ENCODE results near the gene IGIP.

Gene IGIP

GRCh38 chr5:140103154-140103553, 22.6 kb upstream of the IGIP start:
- TF ChIP-seq POU2F2 (IDR thresholded peaks at IDR 0.05; ENCODE audit: low read depth, low read length), result no peak
- TF ChIP-seq POLR2AphosphoS5 (IDR thresholded peaks at IDR 0.05; ENCODE audit: low read depth, low read length), result no peak
- no peak for TF ChIP-seq TAF1 (IDR thresholded peaks at IDR 0.05; ENCODE audit: low read depth, low read length)
- TF ChIP-seq SPI1 (IDR thresholded peaks at IDR 0.05; ENCODE audit: low read depth, low read length), result no peak
- no peak for TF ChIP-seq POLR2A (IDR thresholded peaks at IDR 0.05; ENCODE audit: low read depth, low read length)
- no peak for TF ChIP-seq PAX5 (IDR thresholded peaks at IDR 0.05; ENCODE audit: insufficient read depth, low read length, severe bottlenecking)
- FAIRE-seq (no peak), DNase-seq (ENCODE audit: insufficient read length, low spot score) (no peak)

GRCh38 chr5:140104100-140104499, 21.6 kb upstream of the IGIP start:
- no peak for FAIRE-seq
- DNase-seq (ENCODE audit: insufficient read length, low spot score), result no peak
- TF ChIP-seq POU2F2 (IDR thresholded peaks at IDR 0.05; ENCODE audit: low read depth, low read length) (no peak), TAF1 (IDR thresholded peaks at IDR 0.05; ENCODE audit: low read depth, low read length) (no peak), PAX5 (IDR thresholded peaks at IDR 0.05; ENCODE audit: insufficient read depth, low read length, severe bottlenecking) (no peak), SPI1 (IDR thresholded peaks at IDR 0.05; ENCODE audit: low read depth, low read length) (no peak), POLR2AphosphoS5 (IDR thresholded peaks at IDR 0.05; ENCODE audit: low read depth, low read length) (no peak), POLR2A (IDR thresholded peaks at IDR 0.05; ENCODE audit: low read depth, low read length) (no peak)

DNA sequence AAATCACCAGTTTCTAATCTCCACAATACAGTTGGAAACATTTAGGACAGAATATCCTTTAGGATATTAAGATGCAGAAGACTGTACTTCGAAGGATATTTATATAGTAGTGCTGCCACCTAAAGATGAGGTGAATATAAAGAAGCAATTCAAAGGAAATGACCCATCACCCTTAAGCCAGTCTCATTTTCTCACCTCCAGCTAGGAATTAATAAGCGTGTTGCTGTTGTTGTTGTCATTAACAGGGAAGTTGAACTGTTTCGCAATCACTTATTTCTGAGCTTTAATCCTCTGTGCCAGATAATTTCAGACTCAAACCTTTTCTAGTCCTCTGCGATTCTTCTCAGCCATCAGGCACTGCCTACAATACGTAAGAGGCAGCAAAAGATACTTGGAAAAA, 19.6 kb upstream of the IGIP start:
- no peak for TF ChIP-seq POLR2A (IDR thresholded peaks at IDR 0.05; ENCODE audit: low read depth, low read length)
- TF ChIP-seq PAX5 (IDR thresholded peaks at IDR 0.05; ENCODE audit: insufficient read depth, low read length, severe bottlenecking), result no peak
- TF ChIP-seq SPI1 (IDR thresholded peaks at IDR 0.05; ENCODE audit: low read depth, low read length), result no peak
- TF ChIP-seq POLR2AphosphoS5 (IDR thresholded peaks at IDR 0.05; ENCODE audit: low read depth, low read length), result no peak
- TF ChIP-seq TAF1 (IDR thresholded peaks at IDR 0.05; ENCODE audit: low read depth, low read length), result no peak
- peak; percentile 5 for FAIRE-seq
- DNase-seq (ENCODE audit: insufficient read length, low spot score), result no peak

- no peak for DNase-seq (ENCODE audit: insufficient read length, low spot score)
- peak; percentile 57 for FAIRE-seq
- no peak for TF ChIP-seq TAF1 (IDR thresholded peaks at IDR 0.05; ENCODE audit: low read depth, low read length)
- TF ChIP-seq SPI1 (IDR thresholded peaks at IDR 0.05; ENCODE audit: low read depth, low read length), result no peak
- TF ChIP-seq POLR2A (IDR thresholded peaks at IDR 0.05; ENCODE audit: low read depth, low read length), result no peak
- TF ChIP-seq POLR2AphosphoS5 (IDR thresholded peaks at IDR 0.05; ENCODE audit: low read depth, low read length), result no peak
- TF ChIP-seq POU2F2 (IDR thresholded peaks at IDR 0.05; ENCODE audit: low read depth, low read length), result no peak
- no peak for TF ChIP-seq PAX5 (IDR thresholded peaks at IDR 0.05; ENCODE audit: insufficient read depth, low read length, severe bottlenecking)
These were observed 18.9 kb upstream of the IGIP start for GRCh38 chr5:140106805-140107311.

DNA sequence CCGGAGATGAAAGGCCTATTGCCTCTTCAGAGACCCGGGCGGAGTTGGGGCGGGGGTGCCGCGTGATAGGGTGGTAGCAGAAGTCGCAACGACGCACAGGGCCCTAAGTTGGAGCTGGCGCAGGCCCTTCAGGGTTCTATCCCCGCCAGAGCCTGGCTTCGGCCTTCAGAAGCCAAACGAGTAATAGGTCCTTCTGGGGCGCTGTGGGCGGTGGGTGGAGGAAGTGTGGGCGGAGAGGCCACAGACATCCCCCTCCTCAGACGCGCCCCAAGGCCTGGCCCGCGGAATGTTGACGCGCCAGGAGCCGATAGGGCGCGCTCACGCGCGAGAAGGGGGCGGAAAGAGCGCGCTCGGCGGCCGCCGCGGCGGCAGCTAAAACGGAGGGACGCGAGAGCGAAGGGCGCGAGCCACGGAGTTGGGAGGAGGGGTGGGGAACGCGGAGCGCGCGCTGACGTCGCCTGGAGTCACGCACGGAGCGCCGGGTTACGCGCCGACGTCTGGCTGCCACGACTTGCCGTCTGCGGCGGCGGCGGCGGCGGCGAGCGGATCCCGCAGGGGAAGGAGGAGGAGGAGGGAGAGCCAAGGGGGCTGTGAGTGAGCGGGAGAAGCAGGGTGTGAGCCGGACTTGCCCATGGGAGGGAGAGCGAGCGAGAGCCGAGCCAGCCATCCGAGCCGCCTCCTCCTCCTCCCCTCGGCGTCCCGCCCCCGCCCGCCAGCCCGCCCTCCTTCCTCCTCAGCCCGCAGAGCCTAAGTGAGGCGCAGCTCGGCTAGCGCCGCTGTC, 18.2 kb upstream of the IGIP start:
- DNase-seq (ENCODE audit: insufficient read length, low spot score) (peak; percentile 86), FAIRE-seq (peak; percentile 98)
- TF ChIP-seq PAX5 (IDR thresholded peaks at IDR 0.05; ENCODE audit: insufficient read depth, low read length, severe bottlenecking), result no peak
- TF ChIP-seq SPI1 (IDR thresholded peaks at IDR 0.05; ENCODE audit: low read depth, low read length), result no peak
- no peak; the same call in 1 of the 2 replicates for TF ChIP-seq TAF1 (IDR thresholded peaks at IDR 0.05; ENCODE audit: low read depth, low read length)
- TF ChIP-seq POLR2A (IDR thresholded peaks at IDR 0.05; ENCODE audit: low read depth, low read length), result peak; percentile 65; the same call in 1 of the 2 replicates
- TF ChIP-seq POLR2AphosphoS5 (IDR thresholded peaks at IDR 0.05; ENCODE audit: low read depth, low read length), result peak; percentile 64; the same call in 1 of the 2 replicates

- no peak for FAIRE-seq
- DNase-seq (ENCODE audit: insufficient read length, low spot score), result no peak
- TF ChIP-seq PAX5 (IDR thresholded peaks at IDR 0.05; ENCODE audit: insufficient read depth, low read length, severe bottlenecking) (no peak), TAF1 (IDR thresholded peaks at IDR 0.05; ENCODE audit: low read depth, low read length) (no peak), SPI1 (IDR thresholded peaks at IDR 0.05; ENCODE audit: low read depth, low read length) (no peak), POU2F2 (IDR thresholded peaks at IDR 0.05; ENCODE audit: low read depth, low read length) (no peak), POLR2A (IDR thresholded peaks at IDR 0.05; ENCODE audit: low read depth, low read length) (no peak), POLR2AphosphoS5 (IDR thresholded peaks at IDR 0.05; ENCODE audit: low read depth, low read length) (no peak)
These were observed 17.4 kb upstream of the IGIP start for GRCh38 chr5:140108093-140109017.

GRCh38 chr5:140109018-140109758, 16.5 kb upstream of the IGIP start:
- TF ChIP-seq POU2F2 (IDR thresholded peaks at IDR 0.05; ENCODE audit: low read depth, low read length), result no peak
- TF ChIP-seq SPI1 (IDR thresholded peaks at IDR 0.05; ENCODE audit: low read depth, low read length), result no peak
- no peak for TF ChIP-seq POLR2A (IDR thresholded peaks at IDR 0.05; ENCODE audit: low read depth, low read length)
- TF ChIP-seq PAX5 (IDR thresholded peaks at IDR 0.05; ENCODE audit: insufficient read depth, low read length, severe bottlenecking), result no peak
- TF ChIP-seq POLR2AphosphoS5 (IDR thresholded peaks at IDR 0.05; ENCODE audit: low read depth, low read length), result no peak
- no peak for TF ChIP-seq TAF1 (IDR thresholded peaks at IDR 0.05; ENCODE audit: low read depth, low read length)
- no peak for DNase-seq (ENCODE audit: insufficient read length, low spot score)
- FAIRE-seq, result no peak

DNA sequence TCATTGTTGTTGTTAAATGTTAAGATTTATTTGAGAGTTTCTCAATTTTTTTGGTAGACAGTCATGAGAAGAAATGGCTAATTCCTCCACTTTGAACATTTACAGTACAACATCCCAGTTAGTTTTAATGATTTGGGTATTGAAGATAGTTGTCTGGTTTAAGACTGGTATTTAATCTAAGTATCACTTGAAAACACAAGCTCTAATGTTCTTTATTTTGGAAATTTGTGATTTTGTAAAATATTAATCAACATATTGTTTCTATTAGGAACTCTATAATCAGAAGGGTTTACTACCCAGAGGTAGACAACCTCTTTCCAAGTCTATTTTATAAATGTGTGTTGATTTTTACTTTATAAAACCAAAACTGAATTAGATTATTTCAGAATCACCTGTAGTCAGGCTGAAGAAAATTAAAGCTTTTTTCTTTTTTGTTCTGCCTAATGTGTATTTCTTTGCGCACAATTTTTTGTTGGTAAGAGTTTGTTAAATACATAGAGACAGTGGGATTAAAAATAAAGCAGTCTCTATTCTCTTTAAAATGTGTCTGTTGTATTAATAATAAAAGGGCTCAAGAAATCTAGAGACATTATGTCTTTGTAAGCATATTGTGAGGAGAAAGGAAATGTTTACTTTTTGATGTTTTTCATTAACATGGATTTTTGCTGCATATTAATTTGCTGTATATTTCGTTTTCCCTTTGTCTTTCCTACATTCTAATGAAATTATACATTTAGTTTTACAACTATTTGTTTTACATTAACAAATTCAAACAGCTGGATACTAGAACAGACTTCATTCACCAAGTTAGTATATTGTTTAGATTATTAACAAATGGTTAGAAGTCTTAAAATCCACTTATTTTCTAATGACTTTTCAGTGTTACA, 15.7 kb upstream of the IGIP start:
- DNase-seq (ENCODE audit: insufficient read length, low spot score), result no peak
- TF ChIP-seq PAX5 (IDR thresholded peaks at IDR 0.05; ENCODE audit: insufficient read depth, low read length, severe bottlenecking), result no peak
- no peak for TF ChIP-seq POU2F2 (IDR thresholded peaks at IDR 0.05; ENCODE audit: low read depth, low read length)
- TF ChIP-seq POLR2A (IDR thresholded peaks at IDR 0.05; ENCODE audit: low read depth, low read length), result no peak
- TF ChIP-seq POLR2AphosphoS5 (IDR thresholded peaks at IDR 0.05; ENCODE audit: low read depth, low read length), result no peak
- TF ChIP-seq SPI1 (IDR thresholded peaks at IDR 0.05; ENCODE audit: low read depth, low read length), result no peak
- no peak for TF ChIP-seq TAF1 (IDR thresholded peaks at IDR 0.05; ENCODE audit: low read depth, low read length)
- no peak for FAIRE-seq
